HG03175 (cell line): ENCODE measurements around the gene MGP.

ENCODE experiments used
- ATAC-seq: cut with Tn5 transposase; IDR thresholded peaks from one replicate; pipeline ENCODE4 v1.9.1; 2021; ENCODE audit warnings: mild to moderate bottlenecking, moderate library complexity; ENCODE audit not compliant: unreplicated experiment

MGP gene

DNA sequence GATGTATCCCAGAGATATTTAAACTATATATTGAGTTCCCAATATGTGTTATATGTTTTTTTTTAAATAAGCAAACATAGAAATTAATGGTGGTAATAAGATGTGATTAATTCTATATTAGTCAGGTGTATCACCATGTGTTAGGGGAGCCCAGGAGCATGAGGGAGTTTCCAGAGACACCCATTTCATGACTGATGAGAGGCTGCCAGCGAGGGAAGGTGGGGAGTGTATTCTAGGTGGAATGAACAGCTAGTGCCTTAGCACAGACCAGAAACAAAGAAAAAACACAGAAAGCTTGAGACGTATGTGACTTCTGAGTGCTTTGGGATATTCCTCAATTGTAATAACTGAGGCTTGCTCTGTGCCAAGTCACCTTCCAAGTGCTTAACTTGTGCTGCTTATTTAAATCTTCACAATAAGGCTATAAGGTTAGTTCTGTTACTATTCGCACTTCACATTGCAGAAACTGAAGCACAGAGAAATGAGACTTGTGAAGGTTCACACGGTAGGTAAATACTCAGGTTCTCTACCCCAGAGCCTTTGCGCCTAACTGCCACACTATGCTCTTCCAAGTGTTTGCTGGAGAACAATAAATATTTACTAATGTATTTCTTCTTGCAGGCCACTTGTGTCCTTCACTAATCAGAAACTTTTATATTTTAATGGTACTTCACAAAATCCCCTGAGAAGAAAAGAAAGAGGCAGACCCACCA, 17.9 kb upstream of the MGP start:
- no peak for ATAC-seq

DNA sequence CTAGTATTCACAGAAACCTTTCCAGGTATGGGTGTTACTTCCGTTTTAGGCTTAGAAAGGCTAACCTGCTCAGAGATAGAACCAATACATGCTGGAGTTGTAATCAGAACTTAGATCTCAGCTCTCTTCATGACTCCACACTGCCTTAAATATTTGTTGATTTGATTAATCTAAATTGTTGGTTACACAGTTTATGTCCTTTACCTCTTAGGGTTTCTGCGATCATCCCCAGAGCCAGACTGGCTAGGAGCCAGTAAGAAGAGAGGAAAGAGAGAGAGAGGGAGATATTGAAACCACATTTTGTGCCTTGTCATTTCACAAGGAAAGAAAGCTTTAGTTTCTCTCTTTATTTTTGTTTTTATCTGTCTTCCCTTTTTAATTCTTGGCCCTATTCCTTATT, 16.8 kb upstream of the MGP start:
- ATAC-seq: no peak

DNA sequence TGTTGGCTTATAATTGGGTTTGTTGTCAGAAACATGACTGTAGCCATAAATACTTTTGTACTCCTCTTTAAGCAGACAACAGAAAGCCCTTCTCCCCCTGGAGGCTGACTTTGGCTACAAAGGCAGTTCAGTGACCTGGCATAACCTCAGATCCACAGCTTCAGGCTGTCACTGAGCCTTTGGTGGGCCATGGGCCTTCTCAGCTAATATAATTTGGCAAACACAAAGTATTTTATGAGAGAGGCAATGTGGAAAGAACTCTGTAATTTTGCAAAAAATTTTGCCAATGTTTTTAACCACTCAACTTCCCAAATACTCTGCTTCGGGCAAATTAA, 15.5 kb upstream of the MGP start:
- ATAC-seq: no peak

DNA sequence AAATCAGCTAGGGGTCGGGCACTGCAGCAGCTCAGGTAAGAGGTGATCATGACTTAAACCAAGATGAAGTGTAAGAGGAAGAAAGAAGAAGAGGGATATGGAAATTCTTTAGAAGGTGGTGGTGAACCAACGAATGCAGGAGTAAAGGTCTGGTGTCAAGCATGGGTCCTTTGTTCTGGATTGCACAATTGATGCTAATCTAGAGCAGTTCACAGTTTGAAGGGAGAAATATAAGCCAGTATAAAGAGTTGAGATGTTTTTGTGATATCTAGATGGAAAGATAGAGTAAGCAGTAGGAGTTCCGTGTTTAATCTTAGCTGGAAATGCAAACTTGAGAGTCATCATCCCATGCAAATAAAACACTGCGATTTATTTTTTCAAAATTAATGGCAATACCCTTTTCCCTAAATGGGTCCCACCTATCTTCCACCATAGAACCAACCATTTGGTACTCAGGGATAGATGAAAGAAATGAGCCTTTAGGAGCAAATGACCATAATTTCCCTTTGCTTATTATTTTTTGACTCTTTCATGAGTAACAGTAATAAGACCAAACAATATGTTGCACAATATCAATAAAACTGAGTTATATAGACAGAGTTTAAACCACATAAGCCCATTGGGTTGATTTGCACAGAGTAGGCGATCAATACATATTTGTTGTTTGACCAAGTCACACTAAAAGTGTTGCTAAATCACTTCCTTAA, 15.0 kb upstream of the MGP start:
- no peak for ATAC-seq

DNA sequence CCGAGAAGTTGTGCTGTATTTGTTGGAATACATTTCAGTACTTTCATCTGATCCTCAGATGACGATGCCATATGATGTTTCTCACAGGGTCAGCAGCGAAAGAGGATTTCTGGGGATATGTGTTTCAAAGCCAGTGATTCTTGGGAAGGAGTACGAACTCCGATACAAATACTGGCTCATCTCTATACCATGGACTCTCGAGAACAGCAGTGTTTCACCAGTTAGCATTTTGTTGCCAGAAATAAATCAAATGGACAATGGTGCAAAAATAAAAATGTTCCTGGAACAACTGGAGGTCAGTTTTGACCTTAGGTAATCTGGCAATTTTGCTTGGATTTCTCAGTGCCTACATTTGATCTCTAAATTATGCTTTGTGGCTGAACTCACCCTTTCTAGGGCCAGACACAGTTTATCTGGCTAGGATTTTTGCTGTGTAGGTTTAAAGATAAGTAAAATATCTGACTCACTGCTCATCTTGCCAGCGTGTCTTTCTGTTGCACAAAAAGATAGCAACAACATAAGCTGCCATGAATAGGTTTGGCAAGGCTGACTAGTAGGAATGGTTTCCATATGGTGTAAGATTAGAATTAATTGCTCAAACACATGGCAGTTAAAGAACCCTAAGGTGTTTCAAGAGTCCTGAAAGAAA, 11.0 kb upstream of the MGP start:
- no peak for ATAC-seq

DNA sequence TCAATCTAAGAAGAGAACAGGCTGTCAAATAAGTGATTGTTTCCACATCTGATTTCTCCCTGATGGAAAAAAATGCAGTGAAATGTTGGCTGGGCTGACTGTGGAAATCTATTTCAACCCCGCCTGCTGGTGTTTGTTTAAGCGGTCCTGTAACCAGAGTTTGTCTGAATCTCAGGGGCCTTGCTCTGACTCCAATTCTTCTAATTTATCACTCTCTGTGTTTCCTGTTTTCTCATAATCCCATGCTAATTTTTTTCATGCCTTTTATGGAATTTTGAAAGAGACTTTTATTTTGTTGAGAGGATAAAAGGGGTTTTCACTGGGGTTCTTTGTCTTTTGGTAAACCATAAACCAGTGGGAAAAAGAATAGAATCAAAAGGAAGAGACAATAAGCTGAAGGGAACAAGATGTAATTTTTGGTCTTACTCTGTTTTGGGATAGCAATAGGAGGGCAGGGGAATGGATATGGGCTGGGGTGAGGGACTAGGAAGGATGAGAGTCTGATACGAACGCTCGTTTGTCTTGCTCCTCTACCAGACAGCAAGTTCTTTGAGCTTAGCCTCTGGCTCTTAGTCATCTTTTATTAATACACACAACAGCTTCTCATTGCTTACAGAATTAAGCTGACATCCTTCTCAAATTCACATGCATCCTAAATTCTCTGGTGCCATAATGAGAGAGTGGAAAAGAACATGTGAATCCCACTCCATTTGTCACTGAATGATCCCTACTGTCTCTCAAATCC, 8.0 kb upstream of the MGP start:
- no peak for ATAC-seq

DNA sequence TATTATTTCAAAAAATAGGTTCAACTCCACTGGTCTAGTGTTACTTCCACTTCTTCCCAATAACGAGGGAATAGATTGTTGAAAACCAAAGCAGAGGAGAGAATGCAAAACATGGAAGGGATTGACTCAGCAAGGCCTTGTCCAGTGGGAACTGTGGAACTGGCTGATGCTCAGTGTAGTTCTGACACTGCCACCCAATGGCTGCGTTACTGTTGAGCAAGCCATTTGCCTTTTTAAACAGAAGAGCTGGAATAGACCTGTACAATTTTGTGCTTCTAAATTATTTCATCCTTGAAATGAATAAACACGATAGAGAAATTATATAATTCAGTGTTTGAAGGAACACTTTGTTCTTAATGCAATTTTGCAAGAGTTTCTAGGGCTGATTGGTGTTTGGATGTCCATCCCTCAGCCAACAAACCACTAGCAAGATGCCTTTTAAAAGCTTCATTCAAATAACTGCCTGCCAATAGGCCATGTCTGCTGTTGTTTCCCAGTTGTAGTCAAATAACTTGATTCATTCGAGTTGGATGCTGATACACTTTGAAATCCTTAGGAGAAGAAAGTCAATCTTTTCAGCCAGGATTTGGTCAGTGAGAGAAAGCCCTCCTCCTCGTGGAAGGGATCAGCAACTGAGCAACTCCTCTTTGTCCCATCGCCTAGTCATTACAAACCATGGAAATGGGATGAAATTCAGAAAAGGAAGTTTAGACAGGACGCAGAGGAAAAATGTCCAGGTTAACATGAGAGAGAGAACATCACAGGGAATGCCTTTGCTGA, 7.3 kb upstream of the MGP start:
- no peak for ATAC-seq

DNA sequence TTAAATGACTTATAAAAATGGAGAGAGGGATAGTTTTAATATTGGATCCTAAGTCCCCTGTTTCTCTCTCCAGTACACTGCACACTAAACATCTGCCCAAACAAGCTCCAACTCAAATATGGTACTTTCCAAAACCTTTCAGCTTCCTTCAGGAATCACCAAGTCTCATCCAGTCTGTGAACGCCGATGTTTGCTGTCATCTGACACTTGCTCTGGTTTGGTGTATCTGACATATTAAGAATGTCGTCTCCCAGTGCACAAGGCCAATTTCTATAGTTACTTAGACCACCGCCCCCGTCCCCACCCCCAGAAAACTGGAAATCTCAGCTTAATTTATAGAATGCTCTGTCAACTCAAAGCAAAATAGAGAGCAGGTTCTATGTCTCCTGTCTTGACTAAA, 5.0 kb upstream of the MGP start:
- ATAC-seq: no peak

DNA sequence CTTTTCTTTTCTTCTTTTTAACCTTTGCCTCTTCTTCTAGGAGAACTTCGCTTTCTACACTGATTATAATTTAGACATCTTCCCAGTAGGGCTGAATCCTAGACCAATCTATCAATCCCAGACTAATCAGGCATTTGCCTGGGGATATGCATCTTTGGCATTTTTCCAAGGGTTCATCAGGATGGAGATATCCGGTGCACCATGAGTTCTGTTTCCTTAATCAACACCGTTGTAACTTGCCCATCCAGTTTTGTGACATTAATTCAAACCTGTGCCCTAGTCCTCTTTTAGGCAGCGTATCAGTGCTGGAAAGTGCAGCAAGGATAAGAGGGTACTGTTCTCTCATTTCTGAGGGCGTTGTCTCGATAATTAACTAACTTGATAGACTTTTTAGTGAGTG, 617 bp upstream of the MGP start:
- no peak for ATAC-seq

DNA sequence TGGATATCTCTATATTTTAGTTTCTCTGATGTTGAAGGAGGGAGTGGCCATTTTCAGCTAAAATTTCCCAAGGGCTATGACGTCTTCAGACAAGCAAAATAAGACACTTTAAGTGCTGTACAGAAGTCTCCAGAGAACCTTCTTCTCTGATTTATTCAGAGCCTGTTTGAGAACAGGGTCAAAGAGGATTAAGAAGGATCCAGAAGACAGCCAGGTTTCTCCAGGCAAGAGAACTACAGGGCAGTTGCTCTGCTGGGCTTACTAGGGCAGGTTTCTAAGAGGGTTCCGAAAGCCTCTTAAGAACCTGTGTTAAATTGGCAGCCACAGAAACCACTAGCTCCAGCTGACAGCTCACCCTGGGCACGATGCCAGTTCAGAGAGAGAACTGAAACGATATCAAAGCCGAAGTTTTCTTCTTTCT, 1.2 kb downstream of the MGP start:
- peak; percentile 99 for ATAC-seq

DNA sequence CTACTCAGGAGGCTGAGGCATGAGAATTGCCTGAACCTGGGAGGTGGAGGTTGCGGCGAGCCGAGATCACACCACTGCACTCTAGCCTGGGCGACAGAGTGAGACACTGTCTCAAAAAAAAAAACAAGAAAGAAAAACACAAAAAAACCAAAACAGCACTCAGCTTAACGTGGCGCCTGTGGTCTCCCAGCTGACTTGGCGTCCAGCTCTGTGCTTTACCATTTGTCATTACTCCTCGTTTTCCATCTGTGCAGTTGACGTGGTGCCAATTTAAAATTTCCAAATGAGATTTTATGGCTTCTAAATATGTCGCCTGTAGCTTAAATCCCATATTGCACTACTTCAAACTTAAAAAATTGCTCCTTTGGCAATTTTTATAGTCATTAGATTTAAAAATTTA, 2.0 kb downstream of the MGP start:
- ATAC-seq: no peak

DNA sequence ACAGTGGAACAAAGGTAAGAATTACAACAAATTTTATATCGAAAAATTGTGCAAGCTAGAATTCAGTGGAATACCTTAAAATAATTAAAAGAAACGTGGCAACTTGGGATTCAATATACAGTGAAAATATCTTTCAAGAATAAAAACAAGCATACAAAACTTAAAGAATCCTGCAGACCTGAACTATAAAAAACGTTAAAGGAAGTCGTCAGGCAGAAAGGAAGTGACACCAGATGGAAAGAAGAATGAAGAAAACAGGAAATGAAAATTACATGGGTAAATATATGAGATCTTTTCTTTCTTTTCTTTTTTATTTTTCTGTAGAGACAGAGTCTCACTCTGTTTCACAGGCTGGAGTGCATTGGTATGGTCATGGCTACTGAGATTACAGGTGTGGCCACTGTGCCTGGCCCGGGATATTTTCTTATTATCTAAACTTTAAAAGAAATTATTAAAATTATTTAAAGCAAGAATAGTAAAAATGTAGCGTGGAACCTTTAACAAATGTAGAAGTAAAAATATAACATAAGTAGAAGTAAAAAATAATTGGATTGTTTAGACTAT, 4.7 kb downstream of the MGP start:
- ATAC-seq: no peak

DNA sequence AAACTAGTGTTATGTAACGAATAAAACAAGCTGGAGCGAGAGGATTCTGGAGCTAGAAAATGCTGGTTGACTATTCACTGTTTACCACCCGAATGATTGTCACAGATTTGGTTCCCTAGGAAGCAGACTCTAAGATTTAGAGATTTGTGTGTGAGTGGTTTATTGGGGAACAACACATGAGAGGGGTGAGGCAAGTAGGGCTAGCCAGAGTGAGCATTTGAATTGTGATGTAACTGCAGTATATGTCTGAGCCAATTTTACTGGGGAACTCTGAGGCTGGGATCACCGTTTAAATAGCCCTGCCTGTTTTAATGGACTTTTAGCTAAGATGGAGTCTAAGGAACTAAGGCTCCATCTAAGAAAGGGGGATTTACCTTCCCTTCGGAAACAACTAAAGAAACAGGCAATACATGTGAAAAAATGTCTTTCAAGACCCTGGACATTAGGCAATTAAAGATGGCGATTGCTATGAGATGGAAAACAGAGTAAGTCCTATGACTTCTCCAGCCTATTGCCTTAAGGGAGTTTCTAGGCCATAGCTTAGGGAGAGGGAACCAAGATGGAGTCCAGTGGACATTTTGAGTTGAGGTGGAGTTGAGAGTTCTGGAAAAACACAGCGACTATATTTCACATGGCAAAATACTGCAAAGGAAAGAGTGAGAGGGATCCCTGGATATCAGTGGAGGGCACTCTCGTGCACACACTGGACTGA, 6.3 kb downstream of the MGP start:
- no peak for ATAC-seq

DNA sequence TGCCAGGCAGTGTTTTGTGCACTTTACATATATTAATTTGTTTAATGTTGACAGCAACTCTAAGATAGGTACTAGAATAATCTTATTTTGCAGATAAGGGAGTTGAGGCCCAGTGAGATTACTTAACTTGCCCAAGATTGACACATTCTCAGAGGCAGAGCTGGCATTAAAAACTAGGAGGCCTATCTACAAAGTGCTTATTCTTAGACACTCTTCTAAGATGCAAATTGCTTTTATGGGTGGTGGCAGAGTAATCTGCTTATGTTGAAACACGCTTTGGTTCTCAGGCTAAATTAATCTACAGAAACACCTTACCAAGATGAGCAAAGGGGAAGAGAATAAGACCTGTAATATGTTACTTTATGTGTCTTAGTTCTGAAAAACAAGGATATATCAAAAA, 7.2 kb downstream of the MGP start:
- no peak for ATAC-seq

DNA sequence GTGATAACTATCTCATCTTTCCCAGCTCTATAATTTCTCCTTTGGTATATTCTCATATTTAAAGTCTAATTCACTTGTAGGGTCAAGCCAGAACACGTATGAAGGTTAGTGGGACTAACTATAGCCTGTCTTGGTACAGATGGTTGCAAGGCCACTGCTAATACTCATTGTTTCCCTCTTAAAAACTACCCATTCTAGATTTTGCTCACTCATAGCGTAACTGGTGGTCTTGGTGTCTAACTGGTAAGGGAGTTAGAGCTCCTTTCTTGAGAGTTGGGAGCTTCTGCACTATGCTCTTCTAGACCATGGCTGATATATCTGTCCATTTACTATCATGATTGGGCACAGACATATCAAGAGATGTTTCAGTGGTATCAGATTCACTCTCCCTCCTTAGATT, 8.8 kb downstream of the MGP start:
- no peak for ATAC-seq

DNA sequence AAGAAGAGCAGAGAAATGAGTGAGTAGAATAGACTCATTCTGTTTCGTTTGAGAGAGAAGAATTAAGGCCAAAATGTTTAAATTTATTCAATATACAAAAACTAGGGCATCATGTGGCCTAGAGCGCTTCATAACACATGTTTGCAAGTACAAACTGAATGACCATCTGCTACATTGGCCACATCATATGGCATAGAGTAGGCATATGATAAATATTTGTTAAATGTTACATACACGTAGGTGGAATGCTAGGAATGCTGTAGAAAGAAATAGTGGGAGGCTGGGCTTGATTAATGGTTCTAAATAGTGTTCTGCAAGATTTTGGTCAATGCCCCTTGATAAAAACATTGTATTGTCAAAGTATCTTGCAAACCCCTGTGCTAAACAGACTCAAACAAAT, 10.8 kb downstream of the MGP start:
- ATAC-seq: no peak

DNA sequence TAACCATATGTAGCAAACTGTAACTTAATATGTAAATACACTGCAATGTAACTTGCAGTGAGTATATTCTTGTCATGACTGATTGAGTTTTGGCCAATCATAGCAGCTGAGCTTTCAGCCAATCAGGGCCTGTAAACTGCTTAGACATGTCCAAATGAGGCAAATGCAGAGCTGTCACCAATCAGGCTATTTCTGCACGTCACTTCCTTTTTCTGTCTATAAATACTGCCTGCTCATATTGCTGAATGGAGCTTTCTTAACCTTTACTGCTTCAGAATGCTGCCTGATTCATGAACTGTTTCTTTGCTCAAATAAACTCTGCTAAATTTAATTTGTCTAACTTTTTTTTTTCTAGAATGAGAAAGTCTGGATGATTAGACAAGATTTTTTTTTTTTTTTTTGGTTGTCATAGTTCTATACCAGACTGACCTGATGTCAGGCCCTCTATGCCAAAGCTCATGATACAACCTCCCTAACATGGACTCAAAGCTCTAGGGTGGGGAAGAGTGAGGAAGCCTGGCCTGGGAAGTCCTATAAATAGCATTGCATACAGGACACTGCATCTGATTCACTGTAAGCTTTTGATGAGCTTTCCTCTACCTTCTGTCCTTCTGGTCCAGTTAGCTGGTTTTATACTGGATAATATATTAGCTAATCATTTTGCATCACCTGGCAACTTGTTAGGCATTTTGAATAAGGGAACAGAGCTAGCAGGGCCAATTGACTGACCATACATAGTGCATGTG, 12.0 kb downstream of the MGP start:
- peak; percentile 54 for ATAC-seq

DNA sequence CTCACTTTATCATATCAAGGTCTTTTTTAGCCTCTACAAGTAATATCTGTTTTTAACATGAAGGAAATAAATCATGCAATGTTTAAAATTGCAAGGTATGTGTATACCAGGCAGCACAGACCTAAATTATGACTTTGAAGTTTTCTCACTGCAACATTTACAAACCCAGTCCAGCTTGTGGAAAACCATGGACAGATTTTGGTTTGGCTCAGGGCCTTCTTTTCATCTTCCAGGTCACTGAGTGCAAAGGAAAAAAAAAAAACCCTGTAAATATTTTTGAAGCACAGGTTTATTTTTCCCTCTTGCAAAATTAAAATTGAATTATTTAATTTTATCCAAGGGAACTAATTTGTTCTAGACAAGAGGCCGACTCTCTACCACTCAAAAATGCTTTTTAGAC, 13.8 kb downstream of the MGP start:
- ATAC-seq: no peak

DNA sequence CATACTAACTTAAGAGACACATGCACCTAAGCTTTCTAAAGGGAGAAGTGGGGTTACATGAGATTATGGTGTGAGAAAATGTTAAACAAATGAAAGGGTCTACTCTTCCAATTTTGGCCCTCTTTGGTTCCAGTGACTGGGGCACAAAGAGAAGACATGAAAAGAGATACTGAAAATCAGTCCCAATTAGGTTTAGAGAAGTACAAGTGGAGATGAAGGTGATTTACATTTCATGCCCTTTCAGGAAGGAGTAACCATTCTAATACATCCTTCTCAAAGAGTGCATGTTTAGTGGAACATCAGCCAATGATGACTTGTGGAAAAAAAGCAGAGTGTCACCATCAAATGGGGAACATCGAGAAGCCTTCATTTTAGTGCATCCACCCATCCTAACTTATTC, 14.4 kb downstream of the MGP start:
- ATAC-seq: no peak
